Liver (tissue), 3 donors: ENCODE measurements around the gene NPAS2.

Source experiments
- EGR1 ChIP-seq, 2 donors: IDR thresholded peaks; 2 replicates each; pipeline ENCODE4 v1.6.1; 2016 to 2018; ENCODE audit warnings: antibody characterized with exemption in 2 of 2, low read depth in 2 of 2
- NR2F2 ChIP-seq: IDR thresholded peaks from 2 replicates; pipeline ENCODE4 v1.6.1; 2016; ENCODE audit warnings: antibody characterized with exemption
- REST ChIP-seq: IDR thresholded peaks from 2 replicates; pipeline ENCODE4 v1.6.1; 2016; ENCODE audit warnings: antibody characterized with exemption, mild to moderate bottlenecking
- TAF1 ChIP-seq: conservative IDR thresholded peaks from 2 replicates; pipeline ENCODE4 v1.6.1; 2016; ENCODE audit warnings: antibody characterized with exemption, mild to moderate bottlenecking
- TF ChIP-seq, protein P1 (sequence below): IDR thresholded peaks from 2 replicates; pipeline ENCODE4 v1.6.1; 2016; ENCODE audit warnings: antibody characterized with exemption
- TF ChIP-seq, protein P2 (sequence below): fragments of 150-350 bp; IDR thresholded peaks from 2 replicates; pipeline ENCODE4 v1.5.1; 2017; ENCODE audit warnings: improper control_type of control experiment, low read depth, low read length; ENCODE audit not compliant: missing input control
- donor health status: healthy.
- donor health status: healthy.

DNA sequence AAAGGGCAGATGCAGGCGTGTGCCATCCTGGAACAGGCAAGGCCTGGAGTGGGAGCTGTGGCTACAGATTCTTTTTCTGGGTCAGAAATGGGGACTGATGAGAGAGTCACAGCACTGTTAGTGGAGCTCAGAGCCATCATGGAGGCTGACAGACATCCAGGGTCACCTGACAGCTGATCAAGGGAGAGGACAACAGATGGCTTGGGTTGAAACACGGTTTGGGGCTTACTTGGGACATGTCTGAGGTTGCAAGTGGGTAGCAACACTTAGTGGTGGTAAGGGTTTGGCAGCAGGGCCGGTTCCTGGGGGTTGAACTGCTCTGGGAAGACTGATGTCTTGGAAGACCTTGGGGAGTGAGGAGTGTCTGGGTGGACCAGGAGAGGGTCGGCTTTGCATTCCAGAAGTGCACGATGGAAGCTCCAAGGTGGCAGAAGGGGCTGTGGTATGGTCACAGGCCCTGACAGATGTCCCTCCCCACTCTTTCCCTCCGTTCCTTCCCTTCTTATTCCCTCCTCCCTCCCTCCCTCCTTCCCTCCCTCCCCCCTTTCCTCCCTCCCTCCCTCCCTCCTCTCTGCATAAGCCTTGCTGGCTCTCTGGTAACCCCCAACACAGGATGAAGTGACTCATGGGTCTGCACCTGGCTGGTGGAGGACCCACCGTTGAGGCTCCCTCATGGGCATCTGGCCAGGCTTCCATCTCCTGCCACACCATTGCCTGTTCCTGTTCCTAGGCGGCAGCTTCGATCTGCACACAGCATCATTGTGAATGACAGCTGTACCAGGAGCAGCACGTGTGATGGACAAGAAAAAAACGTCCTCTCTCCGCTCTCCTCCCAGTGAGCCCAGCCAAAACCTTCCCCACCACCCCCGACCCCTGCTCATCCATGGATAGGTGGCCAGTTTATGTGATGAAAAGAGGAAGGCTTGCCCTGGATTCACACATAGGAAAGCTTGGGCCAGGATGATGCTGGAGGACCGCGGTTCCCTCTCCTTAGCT, 118.4 kb downstream of the NPAS2 start:
- TF ChIP-seq TAF1 (no peak), EGR1 (IDR thresholded peaks at IDR 0.05; ENCODE audit: low read depth in 2 of 2) (no peak), NR2F2 (no peak), REST (no peak)
- TF ChIP-seq, protein P1, sequence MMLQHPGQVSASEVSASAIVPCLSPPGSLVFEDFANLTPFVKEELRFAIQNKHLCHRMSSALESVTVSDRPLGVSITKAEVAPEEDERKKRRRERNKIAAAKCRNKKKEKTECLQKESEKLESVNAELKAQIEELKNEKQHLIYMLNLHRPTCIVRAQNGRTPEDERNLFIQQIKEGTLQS: no peak
- TF ChIP-seq, protein P2, sequence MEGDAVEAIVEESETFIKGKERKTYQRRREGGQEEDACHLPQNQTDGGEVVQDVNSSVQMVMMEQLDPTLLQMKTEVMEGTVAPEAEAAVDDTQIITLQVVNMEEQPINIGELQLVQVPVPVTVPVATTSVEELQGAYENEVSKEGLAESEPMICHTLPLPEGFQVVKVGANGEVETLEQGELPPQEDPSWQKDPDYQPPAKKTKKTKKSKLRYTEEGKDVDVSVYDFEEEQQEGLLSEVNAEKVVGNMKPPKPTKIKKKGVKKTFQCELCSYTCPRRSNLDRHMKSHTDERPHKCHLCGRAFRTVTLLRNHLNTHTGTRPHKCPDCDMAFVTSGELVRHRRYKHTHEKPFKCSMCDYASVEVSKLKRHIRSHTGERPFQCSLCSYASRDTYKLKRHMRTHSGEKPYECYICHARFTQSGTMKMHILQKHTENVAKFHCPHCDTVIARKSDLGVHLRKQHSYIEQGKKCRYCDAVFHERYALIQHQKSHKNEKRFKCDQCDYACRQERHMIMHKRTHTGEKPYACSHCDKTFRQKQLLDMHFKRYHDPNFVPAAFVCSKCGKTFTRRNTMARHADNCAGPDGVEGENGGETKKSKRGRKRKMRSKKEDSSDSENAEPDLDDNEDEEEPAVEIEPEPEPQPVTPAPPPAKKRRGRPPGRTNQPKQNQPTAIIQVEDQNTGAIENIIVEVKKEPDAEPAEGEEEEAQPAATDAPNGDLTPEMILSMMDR: no peak
